ENCODE data around the gene ASTN2. TPM values are rescaled to one million over a fixed set of nuclear protein-coding genes. Genes with fewer than 3 reads are reported as not detected.

ASTN2 gene
- total and polyA plus RNA-seq, 7 donors = 0.60 to 7.5 (median 2.2) TPM

- 81 to 87% methylated on average over 1 of the region's 1 CpG for WGBS, 2 donors
- Histone ChIP-seq H3K27ac (no peak overlapping the region), H3K36me3 (no peaks in the 10 kb centered on the region), H3K4me1 (no peaks in the 10 kb centered on the region), H3K27me3 (peaks cover 0 to 6% (median 0%) of the 10 kb centered on the region in 3 donors), H3K4me3 (no peak overlapping the region), H3K9me3 (no peaks in the 10 kb centered on the region)
- intact Hi-C loops (cut with DNase I) = no loop called here
- DNase-seq = no peak
- TF ChIP-seq, protein P1, sequence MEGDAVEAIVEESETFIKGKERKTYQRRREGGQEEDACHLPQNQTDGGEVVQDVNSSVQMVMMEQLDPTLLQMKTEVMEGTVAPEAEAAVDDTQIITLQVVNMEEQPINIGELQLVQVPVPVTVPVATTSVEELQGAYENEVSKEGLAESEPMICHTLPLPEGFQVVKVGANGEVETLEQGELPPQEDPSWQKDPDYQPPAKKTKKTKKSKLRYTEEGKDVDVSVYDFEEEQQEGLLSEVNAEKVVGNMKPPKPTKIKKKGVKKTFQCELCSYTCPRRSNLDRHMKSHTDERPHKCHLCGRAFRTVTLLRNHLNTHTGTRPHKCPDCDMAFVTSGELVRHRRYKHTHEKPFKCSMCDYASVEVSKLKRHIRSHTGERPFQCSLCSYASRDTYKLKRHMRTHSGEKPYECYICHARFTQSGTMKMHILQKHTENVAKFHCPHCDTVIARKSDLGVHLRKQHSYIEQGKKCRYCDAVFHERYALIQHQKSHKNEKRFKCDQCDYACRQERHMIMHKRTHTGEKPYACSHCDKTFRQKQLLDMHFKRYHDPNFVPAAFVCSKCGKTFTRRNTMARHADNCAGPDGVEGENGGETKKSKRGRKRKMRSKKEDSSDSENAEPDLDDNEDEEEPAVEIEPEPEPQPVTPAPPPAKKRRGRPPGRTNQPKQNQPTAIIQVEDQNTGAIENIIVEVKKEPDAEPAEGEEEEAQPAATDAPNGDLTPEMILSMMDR (IDR thresholded peaks at IDR 0.05) = no peak
- no peak for TF ChIP-seq POLR2AphosphoS5 (IDR thresholded peaks at IDR 0.05)
- no peak for TF ChIP-seq POLR2A (IDR thresholded peaks at IDR 0.05)
- TF ChIP-seq EP300 (IDR thresholded peaks at IDR 0.05) = no peak
Measured at GRCh38 chr9:116813031-116813300, 601.9 kb downstream of the ASTN2 start.

- Histone ChIP-seq H3K4me1 (no peaks in the 10 kb centered on the region), H3K27ac (no peak overlapping the region), H3K9me3 (no peaks in the 10 kb centered on the region), H3K4me3 (no peak overlapping the region), H3K27me3 (peaks cover 0 to 6% (median 0%) of the 10 kb centered on the region in 3 donors), H3K36me3 (no peaks in the 10 kb centered on the region)
- WGBS, 2 donors = 70 to 78% methylated on average over 7 of the region's 7 CpGs
- TF ChIP-seq POLR2AphosphoS5 (IDR thresholded peaks at IDR 0.05) (no peak), POLR2A (IDR thresholded peaks at IDR 0.05) (no peak), EP300 (IDR thresholded peaks at IDR 0.05) (no peak)
- TF ChIP-seq, protein P1 (IDR thresholded peaks at IDR 0.05) = no peak
- no peak for DNase-seq
- intact Hi-C loops (cut with DNase I) = no loop called here
Measured at GRCh38 chr9:116812231-116813030, 602.4 kb downstream of the ASTN2 start.

DNA sequence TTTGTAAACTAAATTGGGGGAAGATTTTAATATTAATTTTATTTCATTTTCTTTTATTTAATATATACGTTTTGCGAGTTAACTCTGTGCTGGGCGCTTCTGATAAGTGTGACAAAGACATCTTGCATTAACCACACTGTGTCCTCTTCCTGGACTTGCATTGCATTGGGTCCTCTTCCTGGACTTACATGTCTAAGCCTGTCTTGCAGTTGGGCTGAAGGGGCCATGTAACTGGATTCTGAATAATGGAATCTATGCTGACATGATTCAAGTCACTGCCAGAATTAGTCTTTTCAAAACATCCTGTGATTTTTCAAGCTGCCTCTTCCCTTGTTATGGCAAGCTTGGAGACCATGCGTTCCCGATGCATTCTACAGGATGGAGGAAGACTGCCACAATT lies 605.2 kb downstream of the ASTN2 start:
- Histone ChIP-seq H3K4me3 (no peak overlapping the region), H3K9me3 (no peaks in the 10 kb centered on the region), H3K4me1 (no peaks in the 10 kb centered on the region), H3K36me3 (no peaks in the 10 kb centered on the region), H3K27ac (no peak overlapping the region), H3K27me3 (peaks cover 0 to 6% (median 0%) of the 10 kb centered on the region in 3 donors)
- TF ChIP-seq EP300 (IDR thresholded peaks at IDR 0.05) (no peak), POLR2AphosphoS5 (IDR thresholded peaks at IDR 0.05) (no peak), POLR2A (IDR thresholded peaks at IDR 0.05) (no peak)
- TF ChIP-seq, protein P1 (IDR thresholded peaks at IDR 0.05) = no peak
- no peak for DNase-seq
- 66 to 80% methylated on average over 5 of the region's 5 CpGs for WGBS, 2 donors
- intact Hi-C loops (cut with DNase I) = no loop called here

DNA sequence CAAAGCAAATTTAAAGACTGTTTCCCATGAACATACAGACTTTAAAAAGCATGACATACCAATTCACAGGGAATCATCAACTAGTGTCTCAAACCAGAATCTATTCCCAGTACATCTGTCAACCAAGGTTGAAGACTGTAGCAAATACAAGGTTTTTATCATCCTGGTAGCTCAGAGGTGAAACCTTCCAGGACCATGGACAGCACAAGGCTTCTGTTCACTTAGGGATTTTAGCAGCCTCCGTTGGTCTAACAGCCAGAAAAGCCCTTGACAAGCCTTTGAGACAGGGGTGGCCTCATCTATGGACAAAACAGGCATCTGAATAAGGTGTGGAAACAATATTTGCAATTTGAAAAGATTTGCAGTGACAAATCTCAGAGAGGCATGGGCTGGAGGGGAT lies 608.8 kb downstream of the ASTN2 start:
- 11 to 15% methylated on average over 1 of the region's 1 CpG for WGBS, 2 donors
- TF ChIP-seq EP300 (IDR thresholded peaks at IDR 0.05) (no peak), POLR2A (IDR thresholded peaks at IDR 0.05) (no peak), POLR2AphosphoS5 (IDR thresholded peaks at IDR 0.05) (no peak)
- TF ChIP-seq, protein P1 (IDR thresholded peaks at IDR 0.05) = no peak
- no peaks in the 10 kb centered on the region for H3K4me1 ChIP-seq
- no peak overlapping the region for H3K27ac ChIP-seq
- H3K27me3 ChIP-seq = no peaks in the 10 kb centered on the region
- intact Hi-C loops (cut with DNase I) = no loop called here
- no peak for DNase-seq
- no peaks in the 10 kb centered on the region for H3K9me3 ChIP-seq
- H3K4me3 ChIP-seq = no peak overlapping the region
- H3K36me3 ChIP-seq = no peaks in the 10 kb centered on the region

GRCh38 chr9:116800885-116801284 lies 614.0 kb downstream of the ASTN2 start:
- Histone ChIP-seq H3K4me1 (no peaks in the 10 kb centered on the region), H3K27ac (no peak overlapping the region), H3K9me3 (no peaks in the 10 kb centered on the region), H3K27me3 (no peaks in the 10 kb centered on the region), H3K36me3 (no peaks in the 10 kb centered on the region), H3K4me3 (no peak overlapping the region)
- DNase-seq = no peak
- TF ChIP-seq POLR2AphosphoS5 (IDR thresholded peaks at IDR 0.05) = no peak
- TF ChIP-seq POLR2A (IDR thresholded peaks at IDR 0.05) = no peak
- TF ChIP-seq EP300 (IDR thresholded peaks at IDR 0.05) = no peak
- 7 to 13% methylated on average over 1 of the region's 1 CpG for WGBS, 2 donors
- intact Hi-C loops (cut with DNase I) = no loop called here

All from sigmoid colon (tissue), 7 donors.